ACHN (cell line): ENCODE results near the gene NISCH.

Experiments
- DNase-seq: peaks from one replicate; pipeline ENCODE4 v3.0.0-alpha.2; 2015
- in situ Hi-C: cut with HindIII; loops from 2 replicates; pipeline ENCODE4 v1.10.0; 2017; ENCODE audit warnings: low sequenced_read_pairs, low pct_ligation_motif_present, low pct_unique_long_range_greater_than_20kb

The NISCH gene

DNA sequence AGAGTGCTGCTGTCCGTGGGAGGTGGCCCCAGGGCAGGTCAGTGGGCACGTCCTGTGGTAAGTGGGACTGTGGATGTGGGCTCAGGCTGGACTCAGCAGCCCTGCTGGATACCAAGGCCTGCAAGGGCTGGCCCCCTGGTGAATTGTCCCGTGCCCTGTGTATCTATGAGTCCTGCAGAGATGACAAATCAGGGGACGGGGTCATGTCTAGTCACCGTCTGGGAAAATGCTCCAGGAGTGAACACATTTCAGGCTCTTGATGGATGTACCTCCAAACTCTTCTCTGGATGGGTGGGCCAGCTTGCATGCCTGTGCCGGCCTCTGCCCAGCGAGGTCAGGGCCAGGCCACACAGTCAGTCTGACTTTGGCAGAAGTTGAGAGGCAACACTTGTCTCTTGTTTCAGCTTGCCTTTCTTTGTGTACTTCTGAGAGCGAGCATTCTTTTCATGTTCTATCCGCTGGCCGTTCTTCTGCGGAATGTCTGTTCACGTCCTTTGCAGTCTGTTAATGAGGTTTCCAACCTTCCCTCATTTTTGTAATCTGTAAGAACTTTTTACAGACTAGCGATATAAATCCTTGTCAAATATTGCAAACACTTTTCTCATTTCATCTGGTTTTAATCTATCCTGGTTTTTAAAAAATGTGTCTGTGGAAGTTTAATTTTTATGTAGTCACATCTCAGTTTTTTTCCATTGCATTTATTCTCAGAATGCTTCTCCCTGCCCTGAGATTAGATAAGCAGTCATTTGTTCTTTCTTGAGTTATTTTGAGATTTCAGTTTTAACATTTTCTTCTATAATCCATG, 28.4 kb downstream of the NISCH start:
- no peak for DNase-seq

DNA sequence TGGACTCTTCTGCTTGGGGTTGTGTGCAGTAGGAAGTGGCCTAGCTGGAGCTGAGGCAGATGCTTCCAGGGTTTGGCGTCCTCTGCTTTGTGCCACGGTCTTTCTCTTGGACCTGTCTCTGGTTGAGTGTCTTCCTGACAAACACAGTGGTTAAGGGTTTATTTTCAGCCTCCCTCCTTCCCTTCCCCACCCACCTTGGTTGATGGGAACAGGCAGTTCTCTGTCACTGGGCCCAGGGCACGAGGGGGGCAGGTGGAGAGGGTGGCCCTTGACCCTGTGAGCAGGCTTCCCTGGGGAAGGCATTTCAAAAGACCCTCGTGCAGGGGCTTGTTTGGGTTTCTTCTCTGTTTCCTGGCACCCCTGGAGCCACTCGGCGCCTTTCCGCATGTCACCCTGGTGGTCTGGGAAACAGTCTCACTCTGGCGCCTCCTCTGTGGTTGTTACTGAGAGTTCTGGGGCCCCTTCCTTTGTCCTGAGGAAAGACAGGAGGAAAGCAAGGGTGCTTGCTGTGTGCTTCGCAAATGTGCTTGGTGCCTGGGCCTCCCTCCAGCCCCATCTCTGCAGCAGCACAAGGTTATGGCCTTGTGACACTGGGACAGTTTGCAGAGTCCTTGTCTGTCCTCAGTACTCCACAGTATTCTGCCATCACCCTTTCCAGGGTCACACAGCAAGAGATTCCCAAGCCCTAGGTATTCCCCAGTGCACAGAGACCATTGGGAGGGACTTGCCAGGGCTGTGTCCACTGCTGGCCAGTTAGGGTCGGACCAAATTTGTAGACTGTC, 29.5 kb downstream of the NISCH start:
- no peak for DNase-seq
- in situ Hi-C loops, result no loop called here

More for the DNA sequence above, 28.4 kb downstream of the NISCH start:
- in situ Hi-C loops, result no loop called here

DNA sequence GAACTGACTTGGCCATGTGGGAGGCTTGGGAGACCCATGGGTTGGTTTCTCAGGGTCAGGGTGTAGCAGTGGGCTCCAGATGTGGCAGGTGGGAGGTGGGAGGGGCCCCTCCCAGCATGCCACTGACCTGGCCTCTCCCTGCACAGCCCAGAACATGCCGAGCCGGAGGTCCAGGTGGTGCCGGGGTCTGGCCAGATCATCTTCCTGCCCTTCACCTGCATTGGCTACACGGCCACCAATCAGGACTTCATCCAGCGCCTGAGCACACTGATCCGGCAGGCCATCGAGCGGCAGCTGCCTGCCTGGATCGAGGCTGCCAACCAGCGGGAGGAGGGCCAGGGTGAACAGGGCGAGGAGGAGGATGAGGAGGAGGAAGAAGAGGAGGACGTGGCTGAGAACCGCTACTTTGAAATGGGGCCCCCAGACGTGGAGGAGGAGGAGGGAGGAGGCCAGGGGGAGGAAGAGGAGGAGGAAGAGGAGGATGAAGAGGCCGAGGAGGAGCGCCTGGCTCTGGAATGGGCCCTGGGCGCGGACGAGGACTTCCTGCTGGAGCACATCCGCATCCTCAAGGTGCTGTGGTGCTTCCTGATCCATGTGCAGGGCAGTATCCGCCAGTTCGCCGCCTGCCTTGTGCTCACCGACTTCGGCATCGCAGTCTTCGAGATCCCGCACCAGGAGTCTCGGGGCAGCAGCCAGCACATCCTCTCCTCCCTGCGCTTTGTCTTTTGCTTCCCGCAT, 31.8 kb downstream of the NISCH start:
- DNase-seq, result no peak
- in situ Hi-C loops, result no loop called here

- no peak for DNase-seq
- in situ Hi-C loops, result no loop called here
Observed at GRCh38 chr3:52487788-52488691, 32.6 kb downstream of the NISCH start.

- DNase-seq, result no peak
- in situ Hi-C loops, result no loop called here
Observed at GRCh38 chr3:52488746-52489145, 33.3 kb downstream of the NISCH start.

DNA sequence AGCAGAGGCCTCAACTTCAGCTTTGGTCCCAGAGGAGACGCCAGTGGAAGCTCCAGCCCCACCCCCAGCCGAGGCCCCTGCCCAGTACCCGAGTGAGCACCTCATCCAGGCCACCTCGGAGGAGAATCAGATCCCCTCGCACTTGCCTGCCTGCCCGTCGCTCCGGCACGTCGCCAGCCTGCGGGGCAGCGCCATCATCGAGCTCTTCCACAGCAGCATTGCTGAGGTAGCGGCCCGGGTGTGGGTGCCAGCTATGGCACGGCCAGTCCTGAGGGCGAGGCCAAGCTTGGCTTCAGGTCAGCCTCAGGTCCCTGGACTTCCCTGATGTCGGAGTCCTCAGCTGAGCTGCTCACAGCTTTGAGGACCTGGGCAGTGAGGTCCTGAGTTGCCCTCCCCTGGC, 34.0 kb downstream of the NISCH start:
- in situ Hi-C loops, result no loop called here
- DNase-seq, result no peak

DNA sequence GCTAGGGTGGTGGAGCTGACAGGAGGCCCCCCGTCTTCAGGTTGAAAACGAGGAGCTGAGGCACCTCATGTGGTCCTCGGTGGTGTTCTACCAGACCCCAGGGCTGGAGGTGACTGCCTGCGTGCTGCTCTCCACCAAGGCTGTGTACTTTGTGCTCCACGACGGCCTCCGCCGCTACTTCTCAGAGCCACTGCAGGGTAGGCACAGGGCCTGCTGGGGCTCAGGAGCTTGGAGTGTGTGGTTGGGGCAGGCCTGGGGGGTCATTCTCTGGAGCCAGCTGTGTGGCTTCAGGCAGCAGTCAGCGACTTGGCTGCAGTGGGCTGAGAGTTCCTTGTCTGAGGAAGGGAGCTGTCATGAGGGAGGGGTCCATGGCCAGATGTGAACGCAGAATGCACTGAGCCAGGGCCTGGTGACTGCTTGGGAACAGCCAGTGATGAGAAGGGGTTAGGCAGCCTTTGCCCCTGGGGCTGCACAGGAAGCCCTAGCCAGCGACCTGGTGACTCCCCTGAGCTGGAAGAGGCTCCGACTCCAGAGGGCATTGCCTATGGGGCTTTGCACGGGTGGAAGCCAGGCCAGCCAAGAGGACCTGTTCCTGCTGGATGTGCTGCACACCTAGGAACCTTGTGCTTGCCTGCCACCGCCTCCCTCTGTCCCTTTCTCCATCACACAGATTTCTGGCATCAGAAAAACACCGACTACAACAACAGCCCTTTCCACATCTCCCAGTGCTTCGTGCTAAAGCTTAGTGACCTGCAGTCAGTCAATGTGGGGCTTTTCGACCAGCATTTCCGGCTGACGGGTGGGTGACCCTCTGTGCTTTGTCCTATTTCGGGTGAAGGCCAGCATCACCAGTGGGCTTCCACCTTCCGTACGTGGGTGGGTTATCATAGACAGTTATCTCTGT, 34.9 kb downstream of the NISCH start:
- in situ Hi-C loops, result no loop called here
- no peak for DNase-seq

- in situ Hi-C loops, result no loop called here
- no peak for DNase-seq
Observed at GRCh38 chr3:52490939-52491526, 35.6 kb downstream of the NISCH start.

DNA sequence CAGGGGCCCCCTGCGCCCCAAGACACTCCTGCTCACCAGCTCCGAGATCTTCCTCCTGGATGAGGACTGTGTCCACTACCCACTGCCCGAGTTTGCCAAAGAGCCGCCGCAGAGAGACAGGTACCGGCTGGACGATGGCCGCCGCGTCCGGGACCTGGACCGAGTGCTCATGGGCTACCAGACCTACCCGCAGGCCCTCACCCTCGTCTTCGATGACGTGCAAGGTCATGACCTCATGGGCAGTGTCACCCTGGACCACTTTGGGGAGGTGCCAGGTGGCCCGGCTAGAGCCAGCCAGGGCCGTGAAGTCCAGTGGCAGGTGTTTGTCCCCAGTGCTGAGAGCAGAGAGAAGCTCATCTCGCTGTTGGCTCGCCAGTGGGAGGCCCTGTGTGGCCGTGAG, 36.7 kb downstream of the NISCH start:
- no peak for DNase-seq
- in situ Hi-C loops, result no loop called here

GRCh38 chr3:52493232-52494017, 38.0 kb downstream of the NISCH start:
- in situ Hi-C loops, result no loop called here

DNA sequence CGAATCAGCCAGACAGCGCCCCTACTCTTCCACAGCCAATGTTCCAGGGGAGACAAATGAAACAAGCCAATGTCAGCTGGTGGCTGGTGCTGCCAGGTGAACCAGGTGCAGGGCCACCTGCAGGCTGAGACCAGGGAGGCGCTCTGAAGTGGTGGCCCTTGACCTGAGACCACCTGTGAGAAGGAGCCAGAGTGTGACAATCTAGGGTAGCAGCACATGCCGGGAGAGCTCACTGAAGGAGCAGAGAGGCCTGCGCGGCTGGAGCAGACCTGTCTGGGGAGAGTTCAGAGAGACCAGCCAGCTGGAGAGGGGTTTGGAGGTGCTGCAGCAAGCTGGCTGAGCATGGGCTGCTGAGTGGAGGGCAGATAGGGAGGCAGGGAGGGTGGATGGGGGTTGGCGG, 39.0 kb downstream of the NISCH start:
- no peak for DNase-seq

More at GRCh38 chr3:52493232-52494017, 38.0 kb downstream of the NISCH start:
- no peak for DNase-seq

DNA sequence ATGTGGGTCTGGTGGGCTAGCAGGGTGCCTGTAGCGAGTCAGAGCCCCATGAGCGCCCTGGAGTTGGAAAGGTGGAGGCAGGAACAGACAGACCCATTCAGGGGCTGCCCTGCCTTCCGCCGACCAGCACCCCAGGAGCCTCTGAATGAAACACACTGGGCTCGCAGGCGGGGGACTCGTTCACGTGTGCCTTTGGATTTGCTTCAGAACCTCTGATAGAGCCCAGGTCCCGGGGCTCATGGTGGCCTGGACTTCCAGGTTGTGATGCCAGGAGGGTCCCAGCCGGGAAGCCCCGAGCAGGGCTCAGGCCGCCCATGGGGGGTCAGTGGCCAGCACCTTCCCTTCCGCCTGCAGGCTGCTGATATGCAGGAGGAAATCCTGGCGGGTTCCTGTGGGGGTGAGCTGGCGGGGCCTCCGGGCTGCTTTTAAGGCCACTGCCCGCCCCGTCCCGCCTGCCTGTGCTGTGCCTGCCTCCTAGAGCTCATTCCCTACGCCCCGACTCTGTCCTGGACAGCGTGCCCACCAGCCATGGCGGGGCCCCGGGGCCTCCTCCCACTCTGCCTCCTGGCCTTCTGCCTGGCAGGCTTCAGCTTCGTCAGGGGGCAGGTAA, 39.6 kb downstream of the NISCH start, which contains the start of gene STAB1:
STAB1 (plus strand) TSS at position 453 of the 610 bp plus-strand sequence; CDS start at position 529, 76 bp downstream.
- no peak for DNase-seq
- in situ Hi-C loops, result no loop called here

More for the DNA sequence above, 39.0 kb downstream of the NISCH start:
- in situ Hi-C loops, result no loop called here

- DNase-seq, result peak; percentile 44
- in situ Hi-C loops, result no loop called here
Observed at GRCh38 chr3:52495777-52496602, 40.6 kb downstream of the NISCH start.

- in situ Hi-C loops, result no loop called here
- no peak for DNase-seq
Observed at GRCh38 chr3:52498137-52499054, 43.0 kb downstream of the NISCH start.
